Neural crest cell (in vitro differentiated cells): ENCODE results near the gene OR2V2. TPM values are rescaled to one million over a fixed set of nuclear protein-coding genes. Genes with fewer than 3 reads are reported as not detected.
"Not testable (repeated sequence)": the region's sequence is repeated elsewhere in the genome, so short reads cannot be mapped to it uniquely, and the experiment has no call there.

Source experiments
- DNase-seq: peaks from one replicate; pipeline ENCODE4 v3.0.0; 2021; ENCODE audit warnings: low read depth, mixed read lengths, low spot score
- H3K27ac Mint-ChIP-seq: one replicate; pipeline ENCODE4 v1.8.0; 2021; ENCODE audit warnings: mild to moderate bottlenecking, mixed read lengths; ENCODE audit not compliant: unreplicated experiment
- H3K27me3 Mint-ChIP-seq: 2 replicates; pipeline ENCODE4 v1.8.0; 2021; ENCODE audit warnings: low read depth, mild to moderate bottlenecking, mixed read lengths
- H3K36me3 Mint-ChIP-seq: 2 replicates; pipeline ENCODE4 v1.8.0; 2021; ENCODE audit warnings: low read depth, mild to moderate bottlenecking, mixed read lengths
- H3K4me1 Mint-ChIP-seq: 2 replicates; pipeline ENCODE4 v1.8.0; 2021; ENCODE audit warnings: mixed read lengths
- H3K4me3 Mint-ChIP-seq: one replicate; pipeline ENCODE4 v1.8.0; 2021; ENCODE audit warnings: mild to moderate bottlenecking, mixed read lengths
- H3K9me3 Mint-ChIP-seq: 2 replicates; pipeline ENCODE4 v1.8.0; 2021; ENCODE audit warnings: mixed read lengths
- total RNA-seq: library from RNA; stranded (reverse); gene quantifications from 2 replicates; pipeline ENCODE4 v1.2.1, GENCODE V29; 2021
- TF ChIP-seq, protein P1 (sequence below): fragments of 200-600 bp; sonication (generic); conservative IDR thresholded peaks from 2 replicates; pipeline ENCODE4 v1.5.0; 2021; ENCODE audit warnings: antibody characterized with exemption, mild to moderate bottlenecking

The OR2V2 gene
- total RNA-seq, 1 donor from 2014 or later = not detected

- no peak overlapping the region for H3K27ac Mint-ChIP-seq
- no peaks in the 10 kb centered on the region for H3K9me3 Mint-ChIP-seq
- no peak for DNase-seq
- TF ChIP-seq, protein P1, sequence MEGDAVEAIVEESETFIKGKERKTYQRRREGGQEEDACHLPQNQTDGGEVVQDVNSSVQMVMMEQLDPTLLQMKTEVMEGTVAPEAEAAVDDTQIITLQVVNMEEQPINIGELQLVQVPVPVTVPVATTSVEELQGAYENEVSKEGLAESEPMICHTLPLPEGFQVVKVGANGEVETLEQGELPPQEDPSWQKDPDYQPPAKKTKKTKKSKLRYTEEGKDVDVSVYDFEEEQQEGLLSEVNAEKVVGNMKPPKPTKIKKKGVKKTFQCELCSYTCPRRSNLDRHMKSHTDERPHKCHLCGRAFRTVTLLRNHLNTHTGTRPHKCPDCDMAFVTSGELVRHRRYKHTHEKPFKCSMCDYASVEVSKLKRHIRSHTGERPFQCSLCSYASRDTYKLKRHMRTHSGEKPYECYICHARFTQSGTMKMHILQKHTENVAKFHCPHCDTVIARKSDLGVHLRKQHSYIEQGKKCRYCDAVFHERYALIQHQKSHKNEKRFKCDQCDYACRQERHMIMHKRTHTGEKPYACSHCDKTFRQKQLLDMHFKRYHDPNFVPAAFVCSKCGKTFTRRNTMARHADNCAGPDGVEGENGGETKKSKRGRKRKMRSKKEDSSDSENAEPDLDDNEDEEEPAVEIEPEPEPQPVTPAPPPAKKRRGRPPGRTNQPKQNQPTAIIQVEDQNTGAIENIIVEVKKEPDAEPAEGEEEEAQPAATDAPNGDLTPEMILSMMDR = peak; percentile 1
- H3K36me3 Mint-ChIP-seq = no peaks in the 10 kb centered on the region
- H3K27me3 Mint-ChIP-seq = peaks cover 95% of the 10 kb centered on the region
- peak overlapping the region; percentile 17 for H3K4me3 Mint-ChIP-seq
- peaks cover 28% of the 10 kb centered on the region for H3K4me1 Mint-ChIP-seq
These were observed 26.3 kb downstream of the OR2V2 start for GRCh38 chr5:181173420-181174342.

GRCh38 chr5:181176254-181176952 is 29.0 kb downstream of the OR2V2 start:
- Mint-ChIP-seq H3K27ac (no peak overlapping the region), H3K9me3 (no peaks in the 10 kb centered on the region), H3K4me3 (peak overlapping the region; percentile 3), H3K27me3 (peaks cover 87% of the 10 kb centered on the region), H3K4me1 (peaks cover 6% of the 10 kb centered on the region), H3K36me3 (no peaks in the 10 kb centered on the region)
- TF ChIP-seq, protein P1 = no peak
- no peak for DNase-seq

- H3K4me3 Mint-ChIP-seq = peak overlapping the region; percentile 12
- H3K27ac Mint-ChIP-seq, DNase-seq, H3K9me3 Mint-ChIP-seq, H3K36me3 Mint-ChIP-seq: not testable (repeated sequence)
- peaks cover 80% of the 10 kb centered on the region for H3K27me3 Mint-ChIP-seq
- peaks cover 13% of the 10 kb centered on the region for H3K4me1 Mint-ChIP-seq
These were observed 30.2 kb downstream of the OR2V2 start for GRCh38 chr5:181177559-181177958.

- peak overlapping the region; percentile 89 for H3K4me3 Mint-ChIP-seq
- TF ChIP-seq, protein P1 = peak; percentile 71
- peak overlapping the region; percentile 8 for H3K27ac Mint-ChIP-seq
- H3K4me1 Mint-ChIP-seq = peaks cover 20% of the 10 kb centered on the region
- H3K9me3 Mint-ChIP-seq = peaks cover 2% of the 10 kb centered on the region
- DNase-seq = peak; percentile 46
- peaks cover 2% of the 10 kb centered on the region for H3K36me3 Mint-ChIP-seq
- H3K27me3 Mint-ChIP-seq = peaks cover 45% of the 10 kb centered on the region
These were observed 34.5 kb downstream of the OR2V2 start for GRCh38 chr5:181181650-181182565.

DNA sequence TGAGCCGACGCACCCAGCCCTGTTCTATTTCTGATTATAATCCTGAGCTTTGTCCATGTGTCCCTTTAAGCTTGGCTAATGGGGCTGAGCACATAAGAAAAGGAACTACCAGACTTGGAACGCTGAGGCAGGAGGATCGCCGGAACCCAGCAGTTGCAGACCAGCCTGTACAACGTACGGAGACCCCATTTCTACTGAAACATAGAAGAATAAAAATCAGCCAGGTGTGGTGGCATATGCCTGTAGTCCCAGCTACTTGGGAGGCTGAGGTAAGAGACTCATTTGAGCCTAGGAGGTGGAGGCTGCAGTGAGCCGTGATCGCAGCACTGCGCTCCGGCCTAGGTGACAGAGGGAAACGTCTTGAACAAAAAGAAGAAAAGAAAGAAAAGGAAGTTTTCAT is 35.3 kb downstream of the OR2V2 start:
- H3K4me1 Mint-ChIP-seq = peaks cover 23% of the 10 kb centered on the region
- H3K27me3 Mint-ChIP-seq = peaks cover 43% of the 10 kb centered on the region
- no peak for DNase-seq
- TF ChIP-seq, protein P1 = no peak
- no peak overlapping the region for H3K27ac Mint-ChIP-seq
- H3K4me3 Mint-ChIP-seq = peak overlapping the region; percentile 89
- H3K36me3 Mint-ChIP-seq = peaks cover 6% of the 10 kb centered on the region
- peaks cover 2% of the 10 kb centered on the region for H3K9me3 Mint-ChIP-seq
